Urinary bladder (tissue), 4 donors: ENCODE data around the gene AP4M1. TPM values are rescaled to one million over a fixed set of nuclear protein-coding genes. Genes with fewer than 3 reads are reported as not detected.

Experiments used
- DNase-seq: peaks from one replicate; pipeline ENCODE4 v3.0.0-alpha.2; 2015; ENCODE audit errors: extremely low spot score
- H3K27ac ChIP-seq: one replicate; pipeline ENCODE4 v1.5.1; 2013; ENCODE audit warnings: low read depth, mild to moderate bottlenecking, moderate library complexity
- H3K36me3 ChIP-seq: one replicate; pipeline ENCODE4 v1.6.1; 2013; ENCODE audit warnings: mild to moderate bottlenecking, moderate library complexity; ENCODE audit not compliant: insufficient read depth
- H3K4me1 ChIP-seq: one replicate; pipeline ENCODE4 v1.6.1; 2013; ENCODE audit warnings: mild to moderate bottlenecking, moderate library complexity; ENCODE audit not compliant: insufficient read depth
- H3K4me3 ChIP-seq: one replicate; pipeline ENCODE4 v1.5.1; 2013; ENCODE audit warnings: low read depth, low read length
- WGBS: extraction: QIAGEN DNeasy Blood & Tissue Kit; methylation state at CpG from one replicate; pipeline ENCODE4 v1.1.7; 2013; 5-methylcytosine and 5-hydroxymethylcytosine counted together
- polyA plus RNA-seq: library from polyadenylated mRNA; stranded (reverse); fragments of 200-250 nt; gene quantifications from one replicate; pipeline ENCODE4 v1.2.3, GENCODE V29; 2013
- total RNA-seq: library from RNA; depleted of rRNA; stranded (reverse); fragments of >200 nt; gene quantifications from one replicate; pipeline ENCODE4 v1.2.3, GENCODE V29; 2014
- donor health status: healthy with polysubstance abuse.
- donor health status: healthy.

Gene AP4M1
- total RNA-seq (13.9 TPM), polyA plus RNA-seq (23.9 TPM)

- Histone ChIP-seq H3K4me3 (peak within 1 kb of the TSS; percentile 74), H3K4me1 (no peaks in the 10 kb centered on the region), H3K27ac (peak within 1 kb of the TSS; percentile 78), H3K36me3 (peaks cover 4% of the 10 kb centered on the region)
- DNase-seq = peak; percentile 95
- under 1% methylated on average over 80 of the region's 80 CpGs for WGBS
Measured at GRCh38 chr7:100101016-100101862, at the start of gene AP4M1, which contains the start of gene MCM7. TSS of gene AP4M1 (plus strand) at chr7:100101643. CDS start at chr7:100101715, 72 bp downstream. TSS of gene MCM7 (minus strand) at chr7:100101397. CDS start at chr7:100101294, 103 bp downstream.

GRCh38 chr7:100053215-100053614 lies 48.2 kb upstream of the AP4M1 start:
- DNase-seq = peak; percentile 31

GRCh38 chr7:100057006-100057405 lies 44.4 kb upstream of the AP4M1 start:
- DNase-seq = no peak
- Histone ChIP-seq H3K4me1 (no peaks in the 10 kb centered on the region), H3K36me3 (no peaks in the 10 kb centered on the region), H3K27ac (no peak overlapping the region), H3K4me3 (no peak overlapping the region)
- 95% methylated on average over 10 of the region's 10 CpGs for WGBS

More at GRCh38 chr7:100053215-100053614, 48.2 kb upstream of the AP4M1 start:
- no peaks in the 10 kb centered on the region for H3K4me1 ChIP-seq
- no peak overlapping the region for H3K27ac ChIP-seq
- no peaks in the 10 kb centered on the region for H3K36me3 ChIP-seq
- WGBS = 56% methylated on average over 3 of the region's 3 CpGs
- H3K4me3 ChIP-seq = no peak overlapping the region

DNA sequence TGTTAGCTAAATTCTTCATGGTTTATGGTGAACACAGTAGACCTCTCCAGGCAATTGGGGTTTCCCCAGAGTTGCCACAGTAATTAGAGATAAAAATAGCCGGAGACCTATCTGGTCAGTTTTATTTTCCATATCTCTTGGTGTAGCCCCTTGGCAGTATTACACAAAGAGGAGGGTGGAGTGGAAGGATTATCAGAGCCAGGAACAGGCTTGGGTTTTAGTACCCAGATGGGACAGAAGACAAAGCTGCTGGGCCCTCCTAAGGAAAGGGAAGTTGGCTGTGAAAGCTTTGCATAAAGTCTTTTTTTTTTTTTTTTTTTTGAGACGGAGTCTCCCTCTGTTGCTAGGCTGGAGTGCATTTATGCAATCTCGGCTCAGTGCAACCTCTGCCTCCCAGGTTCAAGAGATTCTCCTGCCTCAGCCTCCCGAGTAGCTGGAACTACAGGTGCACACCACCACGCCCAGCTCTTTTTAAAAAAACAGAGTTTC lies 42.1 kb upstream of the AP4M1 start:
- no peak overlapping the region for H3K27ac ChIP-seq
- no peaks in the 10 kb centered on the region for H3K4me1 ChIP-seq
- no peak overlapping the region for H3K4me3 ChIP-seq
- DNase-seq = no peak
- H3K36me3 ChIP-seq = no peaks in the 10 kb centered on the region
- 93% methylated on average over 5 of the region's 5 CpGs for WGBS

DNA sequence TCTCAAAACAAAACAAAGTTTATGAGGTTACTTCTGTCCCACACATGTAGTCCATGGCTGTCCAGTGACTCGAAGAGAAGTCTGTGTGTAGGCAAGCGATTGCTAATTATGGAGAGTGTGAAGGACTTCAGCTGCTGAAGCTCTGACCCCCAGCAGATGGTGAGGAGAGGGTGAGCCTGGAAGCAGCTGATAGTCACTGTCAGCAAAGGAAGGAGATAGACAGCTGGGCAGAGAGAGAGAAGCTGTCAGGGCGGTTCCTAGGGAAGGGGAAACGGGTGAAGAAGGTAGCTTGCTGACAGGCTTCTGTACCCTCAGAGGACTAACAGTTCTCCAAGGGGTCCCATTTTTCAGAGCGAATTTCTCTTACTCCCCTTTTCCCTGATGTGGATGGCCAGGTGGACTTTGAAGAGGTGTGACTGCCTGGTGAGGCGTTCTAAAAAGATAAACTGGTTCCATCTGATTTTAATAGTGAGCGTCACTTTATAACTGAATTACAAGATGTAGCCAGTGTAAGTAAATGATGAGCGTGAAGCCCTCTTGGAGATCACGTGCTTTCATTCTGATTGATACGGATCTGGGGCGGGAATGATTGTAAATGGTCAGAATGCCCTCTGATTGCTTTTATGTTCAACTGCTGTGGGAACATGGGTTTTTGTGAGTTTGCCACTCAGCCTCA lies 39.8 kb upstream of the AP4M1 start:
- H3K36me3 ChIP-seq = peaks cover 3% of the 10 kb centered on the region
- 96% methylated on average over 11 of the region's 11 CpGs for WGBS
- peaks cover 2% of the 10 kb centered on the region for H3K4me1 ChIP-seq
- H3K4me3 ChIP-seq = no peak overlapping the region
- no peak overlapping the region for H3K27ac ChIP-seq
- no peak for DNase-seq

- no peak for DNase-seq
- H3K4me1 ChIP-seq = peaks cover 2% of the 10 kb centered on the region
- no peak overlapping the region for H3K4me3 ChIP-seq
- peaks cover 3% of the 10 kb centered on the region for H3K36me3 ChIP-seq
- no peak overlapping the region for H3K27ac ChIP-seq
- 94% methylated on average over 4 of the region's 4 CpGs for WGBS
Measured at GRCh38 chr7:100063376-100063775, 38.1 kb upstream of the AP4M1 start.

DNA sequence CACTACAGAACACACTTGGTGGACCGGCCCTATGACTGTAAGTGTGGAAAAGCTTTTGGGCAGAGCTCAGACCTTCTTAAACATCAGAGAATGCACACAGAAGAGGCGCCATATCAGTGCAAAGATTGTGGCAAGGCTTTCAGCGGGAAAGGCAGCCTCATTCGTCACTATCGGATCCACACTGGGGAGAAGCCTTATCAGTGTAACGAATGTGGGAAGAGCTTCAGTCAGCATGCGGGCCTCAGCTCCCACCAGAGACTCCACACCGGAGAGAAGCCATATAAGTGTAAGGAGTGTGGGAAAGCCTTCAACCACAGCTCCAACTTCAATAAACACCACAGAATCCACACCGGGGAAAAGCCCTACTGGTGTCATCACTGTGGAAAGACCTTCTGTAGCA lies 37.3 kb upstream of the AP4M1 start:
- H3K27ac ChIP-seq = no peak overlapping the region
- no peak for DNase-seq
- WGBS = 95% methylated on average over 9 of the region's 9 CpGs
- H3K4me1 ChIP-seq = peaks cover 2% of the 10 kb centered on the region
- peaks cover 3% of the 10 kb centered on the region for H3K36me3 ChIP-seq
- no peak overlapping the region for H3K4me3 ChIP-seq

GRCh38 chr7:100065452-100066186 lies 35.8 kb upstream of the AP4M1 start:
- WGBS = 27% methylated on average over 8 of the region's 8 CpGs
- H3K36me3 ChIP-seq = peaks cover 3% of the 10 kb centered on the region
- no peak overlapping the region for H3K4me3 ChIP-seq
- H3K4me1 ChIP-seq = peaks cover 2% of the 10 kb centered on the region
- no peak for DNase-seq
- H3K27ac ChIP-seq = no peak overlapping the region

DNA sequence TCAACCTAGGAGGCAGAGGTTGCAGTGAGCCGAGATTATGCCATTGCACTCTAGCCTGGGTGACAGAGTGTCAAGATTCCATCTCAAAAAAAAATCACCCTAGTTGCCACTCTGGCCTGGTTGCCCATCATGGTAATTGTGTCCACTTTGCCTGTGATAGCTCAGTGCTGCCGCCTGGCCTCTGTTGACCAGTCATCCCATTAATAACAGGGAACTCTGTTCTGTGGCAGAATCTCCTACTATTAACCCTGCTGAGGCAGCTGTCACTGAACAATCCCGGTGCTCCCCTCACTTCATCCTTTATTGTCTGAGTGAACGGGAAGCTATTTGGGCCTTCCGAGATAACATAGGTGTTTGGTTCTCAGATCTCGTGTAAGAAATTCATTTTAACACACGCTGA lies 34.5 kb upstream of the AP4M1 start:
- H3K27ac ChIP-seq = no peak overlapping the region
- WGBS = 90% methylated on average over 7 of the region's 7 CpGs
- H3K36me3 ChIP-seq = peaks cover 8% of the 10 kb centered on the region
- no peak for DNase-seq
- H3K4me3 ChIP-seq = no peak overlapping the region
- peaks cover 2% of the 10 kb centered on the region for H3K4me1 ChIP-seq

- H3K36me3 ChIP-seq = peaks cover 14% of the 10 kb centered on the region
- 97% methylated on average over 5 of the region's 5 CpGs for WGBS
- H3K27ac ChIP-seq = no peak overlapping the region
- no peak for DNase-seq
- no peak overlapping the region for H3K4me3 ChIP-seq
- H3K4me1 ChIP-seq = peaks cover 2% of the 10 kb centered on the region
Measured at GRCh38 chr7:100069991-100070390, 31.5 kb upstream of the AP4M1 start.

DNA sequence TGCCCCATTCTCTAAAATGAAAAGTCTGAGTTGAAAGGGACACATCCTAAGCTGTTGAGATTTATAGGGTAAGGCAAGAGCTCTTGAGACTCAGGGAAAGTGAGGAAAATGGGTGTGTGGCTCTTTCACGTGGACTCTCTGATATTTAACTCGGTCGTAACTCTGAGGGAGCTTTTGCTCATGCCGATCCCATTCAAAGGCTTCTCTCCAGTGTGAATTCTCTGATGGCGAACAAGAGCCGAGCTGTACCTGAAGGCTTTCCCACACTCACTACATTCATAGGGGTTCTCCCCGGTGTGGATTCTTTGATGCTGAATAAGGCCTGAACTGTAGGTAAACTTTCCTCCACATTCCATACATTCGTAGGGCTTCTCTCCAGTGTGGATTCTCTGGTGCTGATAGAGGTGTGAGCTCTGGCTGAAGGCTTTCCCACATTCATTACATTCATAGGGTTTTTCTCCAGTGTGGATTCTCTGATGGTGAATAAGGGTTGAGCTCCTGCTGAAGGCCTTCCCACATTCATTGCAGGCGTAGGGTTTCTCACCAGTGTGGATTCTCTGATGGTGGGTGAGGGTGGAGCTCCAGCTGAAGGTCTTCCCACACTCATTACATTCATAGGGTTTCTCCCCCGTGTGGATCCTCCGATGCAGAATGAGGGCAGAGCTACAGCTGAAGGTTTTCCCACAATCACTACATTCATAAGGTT lies 30.3 kb upstream of the AP4M1 start:
- Histone ChIP-seq H3K36me3 (peaks cover 21% of the 10 kb centered on the region), H3K27ac (no peak overlapping the region), H3K4me3 (no peak overlapping the region), H3K4me1 (no peaks in the 10 kb centered on the region)
- DNase-seq = no peak
- 99% methylated on average over 11 of the region's 11 CpGs for WGBS

GRCh38 chr7:100072462-100072861 lies 29.0 kb upstream of the AP4M1 start:
- WGBS = 98% methylated on average over 10 of the region's 10 CpGs
- H3K36me3 ChIP-seq = peaks cover 21% of the 10 kb centered on the region
- no peak for DNase-seq

GRCh38 chr7:100074841-100075240 lies 26.6 kb upstream of the AP4M1 start:
- Histone ChIP-seq H3K36me3 (peaks cover 21% of the 10 kb centered on the region), H3K4me1 (peaks cover 1% of the 10 kb centered on the region), H3K4me3 (no peak overlapping the region), H3K27ac (no peak overlapping the region)
- 96% methylated on average over 7 of the region's 7 CpGs for WGBS
- DNase-seq = no peak

More at GRCh38 chr7:100072462-100072861, 29.0 kb upstream of the AP4M1 start:
- Histone ChIP-seq H3K4me3 (no peak overlapping the region), H3K27ac (no peak overlapping the region), H3K4me1 (no peaks in the 10 kb centered on the region)
